H1 (cell line): Measurements from ENCODE around the gene RIC8A. TPM values are rescaled to one million over a fixed set of nuclear protein-coding genes. Genes with fewer than 3 reads are reported as not detected.

ENCODE experiments used
- EZH2 ChIP-seq: fragments of 200-600 bp; sonication (generic); IDR thresholded peaks from 2 replicates; pipeline ENCODE4 v1.7.1; 2012; ENCODE audit warnings: low read depth, mild to moderate bottlenecking, moderate library complexity, low read length, inconsistent platforms; ENCODE audit not compliant: severe bottlenecking
- SP2 ChIP-seq: IDR thresholded peaks from 2 replicates; pipeline ENCODE4 v1.6.1; 2012; ENCODE audit warnings: mild to moderate bottlenecking, low read length, inconsistent platforms
- polyA plus RNA-seq, 7 experiments: library from polyadenylated mRNA; depleted of rRNA in 3 of 7; stranded (reverse) in 5 of 7; unstranded in 2 of 7; fragments of >200 nt in 5 of 7; fragments of 200-250 nt in 2 of 7; gene quantifications; 1 replicate in 5 of 7; 2 replicates in 1 of 7; 4 replicates in 1 of 7; pipeline versions ENCODE4 v1.2.1 to v1.2.3, GENCODE V29; 2011 to 2013; ENCODE audit warnings: missing spikeins in 2 of 7, mixed read lengths in 2 of 7
- total RNA-seq: library from RNA; stranded (reverse); fragmentation: NEBNext Ultra II Directional; extraction: Animal tissue kit (Norgen Biotek cat#: 25700); gene quantifications from 2 replicates; pipeline ENCODE4 v1.2.1, GENCODE V29; 2021
- TF ChIP-seq, protein P1 (sequence below): fragments of 300-600 bp; sonication (generic); IDR thresholded peaks from 2 replicates; pipeline ENCODE4 v1.7.1; 2012; ENCODE audit warnings: low read length, moderate library complexity, mild to moderate bottlenecking, inconsistent platforms; ENCODE audit not compliant: insufficient replicate concordance
- TF ChIP-seq, protein P2 (sequence below): IDR thresholded peaks from 2 replicates; pipeline ENCODE4 v1.6.1; 2012; ENCODE audit warnings: inconsistent platforms

RIC8A gene
- total and polyA plus RNA-seq, 2 of the 8 experiments (the other 6 are each of a cell fraction or from before 2014, with no cell fraction given) = 67.0 to 105 TPM

DNA sequence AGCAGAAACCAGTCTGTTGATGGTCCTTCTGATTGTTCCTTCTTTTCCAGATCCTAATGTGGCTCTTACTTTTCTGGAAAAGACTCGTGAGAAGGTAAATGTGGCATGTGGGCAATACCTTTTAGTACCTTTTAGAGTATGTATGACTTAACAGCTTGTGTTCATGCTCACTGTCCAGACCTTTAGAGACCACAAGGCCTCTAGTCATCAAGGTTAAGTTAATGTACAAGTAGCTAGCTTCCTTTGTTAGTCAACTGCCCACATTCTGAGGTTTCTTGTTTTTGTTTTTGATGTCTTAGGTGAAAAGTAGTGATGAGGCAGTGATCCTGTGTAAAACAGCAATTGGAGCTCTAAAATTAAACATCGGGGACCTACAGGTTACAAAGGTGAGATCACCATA, 36.9 kb downstream of the RIC8A start (continued):
- TF ChIP-seq, protein P1, sequence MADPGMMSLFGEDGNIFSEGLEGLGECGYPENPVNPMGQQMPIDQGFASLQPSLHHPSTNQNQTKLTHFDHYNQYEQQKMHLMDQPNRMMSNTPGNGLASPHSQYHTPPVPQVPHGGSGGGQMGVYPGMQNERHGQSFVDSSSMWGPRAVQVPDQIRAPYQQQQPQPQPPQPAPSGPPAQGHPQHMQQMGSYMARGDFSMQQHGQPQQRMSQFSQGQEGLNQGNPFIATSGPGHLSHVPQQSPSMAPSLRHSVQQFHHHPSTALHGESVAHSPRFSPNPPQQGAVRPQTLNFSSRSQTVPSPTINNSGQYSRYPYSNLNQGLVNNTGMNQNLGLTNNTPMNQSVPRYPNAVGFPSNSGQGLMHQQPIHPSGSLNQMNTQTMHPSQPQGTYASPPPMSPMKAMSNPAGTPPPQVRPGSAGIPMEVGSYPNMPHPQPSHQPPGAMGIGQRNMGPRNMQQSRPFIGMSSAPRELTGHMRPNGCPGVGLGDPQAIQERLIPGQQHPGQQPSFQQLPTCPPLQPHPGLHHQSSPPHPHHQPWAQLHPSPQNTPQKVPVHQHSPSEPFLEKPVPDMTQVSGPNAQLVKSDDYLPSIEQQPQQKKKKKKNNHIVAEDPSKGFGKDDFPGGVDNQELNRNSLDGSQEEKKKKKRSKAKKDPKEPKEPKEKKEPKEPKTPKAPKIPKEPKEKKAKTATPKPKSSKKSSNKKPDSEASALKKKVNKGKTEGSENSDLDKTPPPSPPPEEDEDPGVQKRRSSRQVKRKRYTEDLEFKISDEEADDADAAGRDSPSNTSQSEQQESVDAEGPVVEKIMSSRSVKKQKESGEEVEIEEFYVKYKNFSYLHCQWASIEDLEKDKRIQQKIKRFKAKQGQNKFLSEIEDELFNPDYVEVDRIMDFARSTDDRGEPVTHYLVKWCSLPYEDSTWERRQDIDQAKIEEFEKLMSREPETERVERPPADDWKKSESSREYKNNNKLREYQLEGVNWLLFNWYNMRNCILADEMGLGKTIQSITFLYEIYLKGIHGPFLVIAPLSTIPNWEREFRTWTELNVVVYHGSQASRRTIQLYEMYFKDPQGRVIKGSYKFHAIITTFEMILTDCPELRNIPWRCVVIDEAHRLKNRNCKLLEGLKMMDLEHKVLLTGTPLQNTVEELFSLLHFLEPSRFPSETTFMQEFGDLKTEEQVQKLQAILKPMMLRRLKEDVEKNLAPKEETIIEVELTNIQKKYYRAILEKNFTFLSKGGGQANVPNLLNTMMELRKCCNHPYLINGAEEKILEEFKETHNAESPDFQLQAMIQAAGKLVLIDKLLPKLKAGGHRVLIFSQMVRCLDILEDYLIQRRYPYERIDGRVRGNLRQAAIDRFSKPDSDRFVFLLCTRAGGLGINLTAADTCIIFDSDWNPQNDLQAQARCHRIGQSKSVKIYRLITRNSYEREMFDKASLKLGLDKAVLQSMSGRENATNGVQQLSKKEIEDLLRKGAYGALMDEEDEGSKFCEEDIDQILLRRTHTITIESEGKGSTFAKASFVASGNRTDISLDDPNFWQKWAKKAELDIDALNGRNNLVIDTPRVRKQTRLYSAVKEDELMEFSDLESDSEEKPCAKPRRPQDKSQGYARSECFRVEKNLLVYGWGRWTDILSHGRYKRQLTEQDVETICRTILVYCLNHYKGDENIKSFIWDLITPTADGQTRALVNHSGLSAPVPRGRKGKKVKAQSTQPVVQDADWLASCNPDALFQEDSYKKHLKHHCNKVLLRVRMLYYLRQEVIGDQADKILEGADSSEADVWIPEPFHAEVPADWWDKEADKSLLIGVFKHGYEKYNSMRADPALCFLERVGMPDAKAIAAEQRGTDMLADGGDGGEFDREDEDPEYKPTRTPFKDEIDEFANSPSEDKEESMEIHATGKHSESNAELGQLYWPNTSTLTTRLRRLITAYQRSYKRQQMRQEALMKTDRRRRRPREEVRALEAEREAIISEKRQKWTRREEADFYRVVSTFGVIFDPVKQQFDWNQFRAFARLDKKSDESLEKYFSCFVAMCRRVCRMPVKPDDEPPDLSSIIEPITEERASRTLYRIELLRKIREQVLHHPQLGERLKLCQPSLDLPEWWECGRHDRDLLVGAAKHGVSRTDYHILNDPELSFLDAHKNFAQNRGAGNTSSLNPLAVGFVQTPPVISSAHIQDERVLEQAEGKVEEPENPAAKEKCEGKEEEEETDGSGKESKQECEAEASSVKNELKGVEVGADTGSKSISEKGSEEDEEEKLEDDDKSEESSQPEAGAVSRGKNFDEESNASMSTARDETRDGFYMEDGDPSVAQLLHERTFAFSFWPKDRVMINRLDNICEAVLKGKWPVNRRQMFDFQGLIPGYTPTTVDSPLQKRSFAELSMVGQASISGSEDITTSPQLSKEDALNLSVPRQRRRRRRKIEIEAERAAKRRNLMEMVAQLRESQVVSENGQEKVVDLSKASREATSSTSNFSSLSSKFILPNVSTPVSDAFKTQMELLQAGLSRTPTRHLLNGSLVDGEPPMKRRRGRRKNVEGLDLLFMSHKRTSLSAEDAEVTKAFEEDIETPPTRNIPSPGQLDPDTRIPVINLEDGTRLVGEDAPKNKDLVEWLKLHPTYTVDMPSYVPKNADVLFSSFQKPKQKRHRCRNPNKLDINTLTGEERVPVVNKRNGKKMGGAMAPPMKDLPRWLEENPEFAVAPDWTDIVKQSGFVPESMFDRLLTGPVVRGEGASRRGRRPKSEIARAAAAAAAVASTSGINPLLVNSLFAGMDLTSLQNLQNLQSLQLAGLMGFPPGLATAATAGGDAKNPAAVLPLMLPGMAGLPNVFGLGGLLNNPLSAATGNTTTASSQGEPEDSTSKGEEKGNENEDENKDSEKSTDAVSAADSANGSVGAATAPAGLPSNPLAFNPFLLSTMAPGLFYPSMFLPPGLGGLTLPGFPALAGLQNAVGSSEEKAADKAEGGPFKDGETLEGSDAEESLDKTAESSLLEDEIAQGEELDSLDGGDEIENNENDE = no peak
- TF ChIP-seq EZH2 = no peak
- TF ChIP-seq, protein P2, sequence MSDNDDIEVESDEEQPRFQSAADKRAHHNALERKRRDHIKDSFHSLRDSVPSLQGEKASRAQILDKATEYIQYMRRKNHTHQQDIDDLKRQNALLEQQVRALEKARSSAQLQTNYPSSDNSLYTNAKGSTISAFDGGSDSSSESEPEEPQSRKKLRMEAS = no peak
- no peak for TF ChIP-seq SP2
